MM.1S (cell line): ENCODE measurements around the gene GRHL3.

Source experiments
- DNase-seq: peaks from one replicate; pipeline ENCODE4 v3.0.0-alpha.2; 2015
- H2AFZ ChIP-seq: fragments of 300-600 bp; sonication (generic); 2 replicates; pipeline ENCODE4 v1.6.0; 2016; ENCODE audit warnings: antibody characterized with exemption, low read length
- H3F3A ChIP-seq: fragments of 300-600 bp; sonication (generic); 2 replicates; pipeline ENCODE4 v1.6.1; 2016; ENCODE audit warnings: mild to moderate bottlenecking, antibody characterized with exemption, low read length, moderate library complexity, mixed read lengths; ENCODE audit not compliant: insufficient read depth
- H3K27ac ChIP-seq: fragments of 300-600 bp; sonication (generic); 2 replicates; pipeline ENCODE4 v1.5.1; 2016; ENCODE audit warnings: mild to moderate bottlenecking, low read length
- H3K27me3 ChIP-seq: fragments of 300-600 bp; sonication (generic); replicated peaks from 2 replicates; pipeline ENCODE4 v1.6.0; 2016; ENCODE audit warnings: low read length; ENCODE audit not compliant: insufficient read depth
- H3K36me3 ChIP-seq: fragments of 300-600 bp; sonication (generic); replicated peaks from 2 replicates; pipeline ENCODE4 v1.6.1; 2016; ENCODE audit warnings: mild to moderate bottlenecking, low read length, mixed read lengths; ENCODE audit not compliant: insufficient read depth
- H3K4me1 ChIP-seq: fragments of 300-600 bp; sonication (generic); 2 replicates; pipeline ENCODE4 v1.6.1; 2016; ENCODE audit warnings: low read length, mixed read lengths
- H3K4me2 ChIP-seq: fragments of 300-600 bp; sonication (generic); 2 replicates; pipeline ENCODE4 v1.6.0; 2016; ENCODE audit warnings: low read depth, low read length
- H3K4me3 ChIP-seq: fragments of 300-600 bp; sonication (generic); 2 replicates; pipeline ENCODE4 v1.5.1; 2016; ENCODE audit warnings: low read length, mixed read lengths
- H3K79me2 ChIP-seq: fragments of 300-600 bp; sonication (generic); 2 replicates; pipeline ENCODE4 v1.6.1; 2016; ENCODE audit warnings: mixed run types, low read length, mixed read lengths
- H3K9ac ChIP-seq: fragments of 300-600 bp; sonication (generic); 2 replicates; pipeline ENCODE4 v1.6.1; 2016; ENCODE audit warnings: low read length, mixed read lengths
- H3K9me2 ChIP-seq: fragments of 300-600 bp; sonication (generic); replicated peaks from 2 replicates; pipeline ENCODE4 v1.6.1; 2016; ENCODE audit warnings: mild to moderate bottlenecking, low read length, mixed read lengths; ENCODE audit not compliant: insufficient read depth
- H3K9me3 ChIP-seq: fragments of 300-600 bp; sonication (generic); replicated peaks from 2 replicates; pipeline ENCODE4 v1.6.1; 2016; ENCODE audit warnings: mild to moderate bottlenecking, low read length, mixed read lengths; ENCODE audit not compliant: insufficient read depth
- H4K20me1 ChIP-seq: fragments of 300-600 bp; sonication (generic); 2 replicates; pipeline ENCODE4 v1.6.1; 2016; ENCODE audit warnings: mild to moderate bottlenecking, low read length, moderate library complexity, mixed read lengths; ENCODE audit not compliant: insufficient read depth
- CTCF ChIP-seq: fragments of 300-600 bp; sonication (generic); IDR thresholded peaks from 2 replicates; pipeline ENCODE4 v1.5.1; 2016; ENCODE audit warnings: antibody characterized with exemption, low read length, mixed read lengths
- EZH2 ChIP-seq: fragments of 300-600 bp; sonication (generic); optimal IDR thresholded peaks from 2 replicates; pipeline ENCODE3; 2017; ENCODE audit warnings: low read depth, mild to moderate bottlenecking, antibody characterized with exemption, low read length, mixed read lengths
- EZH2phosphoT487 ChIP-seq: fragments of 300-600 bp; sonication (generic); IDR thresholded peaks from 2 replicates; pipeline ENCODE4 v1.6.1; 2018; ENCODE audit warnings: antibody characterized with exemption, low read length

The GRHL3 gene

GRCh38 chr1:24343412-24344089, 24.4 kb downstream of the GRHL3 start:
- Histone ChIP-seq H2AFZ (no peak overlapping the region), H3K4me3 (no peak overlapping the region), H4K20me1 (no peaks in the 10 kb centered on the region), H3K79me2 (no peaks in the 10 kb centered on the region), H3F3A (no peaks in the 10 kb centered on the region), H3K4me1 (no peaks in the 10 kb centered on the region), H3K36me3 (peaks cover 4% of the 10 kb centered on the region; the same call in 1 of the 2 replicates), H3K9me3 (no peaks in the 10 kb centered on the region), H3K4me2 (no peak overlapping the region), H3K27me3 (no peaks in the 10 kb centered on the region), H3K9ac (no peak overlapping the region), H3K9me2 (no peaks in the 10 kb centered on the region), H3K27ac (no peak overlapping the region)
- DNase-seq: no peak
- TF ChIP-seq CTCF: no peak
- TF ChIP-seq EZH2: no peak
- no peak for TF ChIP-seq EZH2phosphoT487

- no peak for TF ChIP-seq EZH2
- no peak for TF ChIP-seq EZH2phosphoT487
- no peak overlapping the region for H3K4me2 ChIP-seq
- H3K9ac ChIP-seq: no peak overlapping the region
- no peaks in the 10 kb centered on the region for H3F3A ChIP-seq
- H4K20me1 ChIP-seq: no peaks in the 10 kb centered on the region
- H3K4me3 ChIP-seq: no peak overlapping the region
- H3K4me1 ChIP-seq: no peaks in the 10 kb centered on the region
- no peak overlapping the region for H3K27ac ChIP-seq
- H3K79me2 ChIP-seq: no peaks in the 10 kb centered on the region
- no peak overlapping the region for H2AFZ ChIP-seq
- H3K36me3 ChIP-seq: peaks cover 4% of the 10 kb centered on the region; the same call in 1 of the 2 replicates
- no peak for DNase-seq
- no peaks in the 10 kb centered on the region for H3K9me3 ChIP-seq
- no peaks in the 10 kb centered on the region for H3K27me3 ChIP-seq
- H3K9me2 ChIP-seq: no peaks in the 10 kb centered on the region
Observed at GRCh38 chr1:24344090-24344742, 25.1 kb downstream of the GRHL3 start.

- Histone ChIP-seq H3K4me3 (no peak overlapping the region), H4K20me1 (no peaks in the 10 kb centered on the region), H3K9ac (no peak overlapping the region), H3K9me3 (no peaks in the 10 kb centered on the region), H2AFZ (no peak overlapping the region), H3K4me1 (peaks cover 10% of the 10 kb centered on the region), H3K36me3 (no peaks in the 10 kb centered on the region; the same call in 1 of the 2 replicates), H3K4me2 (no peak overlapping the region), H3K79me2 (no peaks in the 10 kb centered on the region), H3K27me3 (no peaks in the 10 kb centered on the region), H3K27ac (no peak overlapping the region), H3K9me2 (no peaks in the 10 kb centered on the region), H3F3A (no peaks in the 10 kb centered on the region)
- DNase-seq: no peak
- TF ChIP-seq CTCF: no peak
- TF ChIP-seq EZH2phosphoT487: no peak
- no peak for TF ChIP-seq EZH2
Observed at GRCh38 chr1:24345334-24345733, 26.2 kb downstream of the GRHL3 start.
